Activated CD8-positive, alpha-beta memory T cell treated with anti-CD3 and anti-CD28 coated beads, Interleukin-2, amount 50 U/mL, for 4 hours (primary cell): Measurements from ENCODE around the gene OTUD3.
"Not testable (repeated sequence)": the region's sequence is repeated elsewhere in the genome, so short reads cannot be mapped to it uniquely, and the experiment has no call there.

Source experiments
- DNase-seq: peaks from one replicate; pipeline ENCODE4 v3.0.0-alpha.2; 2020

OTUD3 gene

DNA sequence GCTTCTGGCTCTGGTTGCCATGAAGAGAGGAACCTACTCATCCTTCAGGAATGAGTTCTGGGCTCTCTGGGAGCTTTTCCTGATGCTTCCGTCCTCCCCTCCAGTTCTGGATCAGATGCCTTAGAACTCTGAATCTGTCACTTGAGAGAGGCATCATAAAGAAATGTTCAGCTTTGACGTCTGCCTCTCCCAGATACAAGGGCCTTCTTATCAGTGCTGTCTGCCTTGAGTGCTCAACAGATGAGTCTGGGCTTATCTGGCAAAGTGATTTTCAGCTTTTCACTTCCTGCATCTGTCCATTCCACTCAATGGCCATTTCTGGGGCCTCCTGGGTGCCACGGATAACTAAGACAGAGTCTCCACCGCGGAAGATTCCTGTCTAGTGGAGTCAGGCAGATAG lies 12.3 kb upstream of the OTUD3 start:
- no peak for DNase-seq

- no peak for DNase-seq
Measured at GRCh38 chr1:19872190-19872589, 10.0 kb upstream of the OTUD3 start.

GRCh38 chr1:19877181-19877750 lies 4.9 kb upstream of the OTUD3 start:
- no peak for DNase-seq

GRCh38 chr1:19877821-19878636 lies 4.2 kb upstream of the OTUD3 start:
- no peak for DNase-seq

DNA sequence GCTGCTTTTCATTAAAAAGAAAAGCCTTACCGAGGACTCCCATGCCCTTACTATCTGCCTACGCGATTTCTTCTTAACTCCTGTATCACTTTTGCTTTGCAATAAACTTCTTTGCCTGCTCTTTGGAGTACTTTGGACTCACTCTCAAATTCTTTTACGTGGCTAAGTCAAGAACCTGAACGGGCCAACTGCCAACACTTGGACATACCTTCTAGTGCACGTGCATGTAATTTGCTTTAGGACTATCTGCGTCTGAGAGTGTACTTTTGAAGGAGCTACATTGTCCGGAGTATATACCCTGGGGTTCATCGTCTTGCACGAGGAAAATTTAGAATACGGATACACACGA lies 3.6 kb upstream of the OTUD3 start:
- no peak for DNase-seq

DNA sequence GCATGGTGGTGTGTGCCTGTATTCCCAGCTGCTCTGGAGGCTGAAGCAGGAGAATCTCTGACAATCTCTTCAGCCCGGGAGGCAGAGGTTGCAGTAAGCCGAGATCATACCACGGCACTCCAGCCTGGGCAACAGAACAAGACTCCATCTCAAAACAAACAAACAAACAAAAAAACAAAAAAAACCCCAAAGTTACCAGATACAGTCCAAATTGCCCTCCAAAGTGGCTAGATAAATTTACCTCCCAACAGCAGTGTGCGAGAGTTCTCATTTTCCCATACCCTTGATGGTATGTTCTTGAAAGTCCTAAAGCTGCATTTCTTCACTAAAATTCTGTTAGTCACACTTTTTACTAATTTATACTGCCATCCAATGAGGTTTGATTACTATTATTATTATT lies 3.0 kb upstream of the OTUD3 start:
- no peak for DNase-seq

GRCh38 chr1:19879661-19880060 lies 2.5 kb upstream of the OTUD3 start:
- no peak for DNase-seq

- DNase-seq: not testable (repeated sequence)
Measured at GRCh38 chr1:19880841-19881240, 1.4 kb upstream of the OTUD3 start.

DNA sequence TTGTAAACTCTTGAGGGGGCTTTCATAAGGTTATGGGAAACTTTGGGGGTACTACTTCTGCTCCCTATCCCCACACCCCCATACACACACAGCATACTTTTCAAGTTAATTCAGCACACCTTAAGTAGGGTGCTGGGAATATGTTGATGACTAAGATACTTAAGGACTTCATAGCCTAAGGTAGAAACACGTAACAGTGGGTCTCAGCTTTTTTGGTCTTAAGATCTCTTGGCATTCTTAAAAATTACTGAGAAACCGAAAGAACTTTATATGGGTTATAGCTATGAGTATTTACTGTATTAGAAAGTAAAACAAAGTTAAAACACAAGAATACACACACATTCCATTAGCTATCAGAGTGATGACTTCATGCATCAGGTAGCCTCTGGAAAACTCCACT lies 2.1 kb downstream of the OTUD3 start:
- DNase-seq: no peak

DNA sequence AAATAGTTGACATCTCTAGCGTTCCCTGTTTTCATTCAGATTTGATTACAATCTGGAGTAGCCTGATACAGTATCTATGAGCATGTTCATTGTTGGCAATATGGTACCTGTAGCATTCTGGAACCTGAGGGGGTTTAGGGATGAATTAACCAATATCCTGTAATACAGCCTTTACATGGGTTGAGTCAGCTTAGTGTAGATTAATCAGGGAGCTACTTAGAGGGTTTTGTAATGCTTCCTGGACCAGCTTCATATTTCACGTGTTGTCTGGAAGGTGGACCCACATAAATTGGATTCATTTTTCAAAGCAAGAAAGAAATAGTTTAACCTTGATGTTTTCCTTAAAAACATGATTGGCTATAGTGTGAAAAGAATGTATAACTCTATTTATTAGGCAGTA lies 3.6 kb downstream of the OTUD3 start:
- DNase-seq: no peak

DNA sequence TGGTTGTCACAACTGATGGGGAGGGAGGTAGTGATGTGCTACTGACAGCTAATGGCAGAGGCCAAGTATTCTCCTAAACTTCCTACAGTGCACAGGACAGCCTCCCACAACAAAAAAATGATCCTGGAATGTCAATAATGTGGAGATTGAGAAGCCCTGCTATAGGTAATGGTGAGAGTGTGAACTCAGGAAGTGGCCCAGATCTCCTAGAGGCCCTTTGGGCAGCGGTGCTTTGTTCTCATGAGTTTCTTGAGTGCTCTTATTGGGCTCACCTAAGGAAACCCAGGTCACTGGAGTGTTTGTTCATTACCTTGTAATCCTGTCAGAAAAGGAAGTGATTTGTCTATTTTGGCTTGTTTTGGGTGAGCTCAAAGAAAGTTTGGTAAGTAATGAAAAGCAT lies 5.9 kb downstream of the OTUD3 start:
- DNase-seq: no peak

- DNase-seq: no peak
Measured at GRCh38 chr1:19889656-19890055, 7.5 kb downstream of the OTUD3 start.

- no peak for DNase-seq
Measured at GRCh38 chr1:19892129-19892528, 9.9 kb downstream of the OTUD3 start.

GRCh38 chr1:19892628-19893168 lies 10.5 kb downstream of the OTUD3 start:
- no peak for DNase-seq

GRCh38 chr1:19893687-19894086 lies 11.5 kb downstream of the OTUD3 start:
- DNase-seq: no peak

DNA sequence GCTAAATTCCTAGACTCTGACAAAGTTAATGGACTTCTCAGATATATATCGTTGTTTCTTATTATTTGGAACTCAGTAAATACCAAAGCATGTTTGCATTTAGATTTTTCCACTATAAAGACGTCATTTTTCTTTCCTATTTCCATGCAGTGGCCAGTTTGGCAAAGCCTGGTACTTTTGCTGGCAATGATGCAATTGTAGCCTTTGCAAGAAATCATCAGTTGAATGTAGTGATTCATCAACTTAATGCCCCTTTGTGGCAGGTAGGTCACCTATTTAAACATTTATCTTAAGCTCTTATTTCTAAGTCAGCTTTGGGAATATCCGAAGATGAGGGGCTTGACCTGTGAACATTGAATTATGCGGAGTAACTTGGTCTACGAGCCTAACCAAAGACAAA lies 12.0 kb downstream of the OTUD3 start:
- DNase-seq: no peak

GRCh38 chr1:19901653-19902052 lies 19.5 kb downstream of the OTUD3 start:
- no peak for DNase-seq

DNA sequence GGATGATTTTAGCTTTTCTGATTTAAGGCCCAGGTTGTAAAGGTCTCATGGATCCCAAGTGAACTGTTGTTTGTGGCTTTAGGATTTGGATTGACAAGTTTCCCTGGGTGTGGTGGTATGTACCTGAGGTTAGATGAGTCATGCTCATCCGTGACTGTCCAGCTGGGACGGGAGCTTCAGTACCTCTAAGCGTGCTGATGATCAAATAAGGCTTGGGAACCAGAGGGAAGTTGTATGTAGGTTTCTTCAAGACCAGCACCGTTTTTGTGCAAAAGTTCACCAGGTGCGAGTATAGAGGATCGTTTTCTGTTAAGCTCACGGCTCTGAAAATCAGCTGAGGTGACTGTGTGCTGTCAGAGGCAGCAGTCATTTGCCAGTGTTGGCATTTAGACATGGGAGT lies 21.4 kb downstream of the OTUD3 start:
- DNase-seq: no peak

DNA sequence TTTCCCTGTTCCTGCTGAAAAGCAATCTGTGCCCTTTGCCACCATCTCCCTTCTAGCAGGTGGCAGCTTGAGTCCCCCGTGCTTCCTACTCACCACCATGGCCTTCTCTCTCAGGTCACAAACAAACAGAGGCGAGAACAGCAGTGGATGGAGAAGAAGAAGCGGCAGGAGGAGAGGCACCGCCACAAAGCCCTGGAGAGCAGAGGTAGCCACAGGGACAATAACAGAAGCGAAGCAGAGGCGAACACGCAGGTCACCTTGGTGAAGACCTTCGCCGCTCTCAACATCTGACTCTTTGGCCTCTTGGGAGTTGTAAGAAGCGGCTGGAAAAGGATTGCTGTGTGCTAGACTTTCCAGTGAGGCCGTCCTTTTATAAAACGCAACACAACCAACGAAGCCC lies 25.3 kb downstream of the OTUD3 start:
- DNase-seq: no peak

- DNase-seq: no peak
Measured at GRCh38 chr1:19909392-19909791, 27.2 kb downstream of the OTUD3 start.

- DNase-seq: no peak
Measured at GRCh38 chr1:19909971-19910370, 27.8 kb downstream of the OTUD3 start.

DNA sequence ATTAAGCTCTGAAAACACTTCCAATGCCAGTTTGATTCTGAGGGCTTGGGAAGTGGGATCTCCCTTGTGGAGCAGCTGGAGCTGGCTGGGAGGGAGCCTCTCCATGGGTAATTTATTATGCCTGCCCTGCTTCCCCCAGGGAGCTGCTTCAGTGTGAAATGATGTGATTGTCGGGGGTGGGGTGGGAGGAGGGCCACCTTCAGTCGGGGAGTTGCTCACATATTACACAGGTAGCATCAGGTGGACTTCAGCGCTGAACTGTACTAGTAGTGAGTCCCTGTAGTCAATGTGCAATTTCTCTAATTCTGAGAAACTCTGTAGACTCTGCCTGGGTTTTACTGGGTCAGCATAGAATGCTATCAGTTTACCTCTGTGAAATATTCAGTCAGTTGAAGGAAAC lies 28.5 kb downstream of the OTUD3 start:
- no peak for DNase-seq

- peak; percentile 81 for DNase-seq
Measured at GRCh38 chr1:19918057-19918456, 35.9 kb downstream of the OTUD3 start.

DNA sequence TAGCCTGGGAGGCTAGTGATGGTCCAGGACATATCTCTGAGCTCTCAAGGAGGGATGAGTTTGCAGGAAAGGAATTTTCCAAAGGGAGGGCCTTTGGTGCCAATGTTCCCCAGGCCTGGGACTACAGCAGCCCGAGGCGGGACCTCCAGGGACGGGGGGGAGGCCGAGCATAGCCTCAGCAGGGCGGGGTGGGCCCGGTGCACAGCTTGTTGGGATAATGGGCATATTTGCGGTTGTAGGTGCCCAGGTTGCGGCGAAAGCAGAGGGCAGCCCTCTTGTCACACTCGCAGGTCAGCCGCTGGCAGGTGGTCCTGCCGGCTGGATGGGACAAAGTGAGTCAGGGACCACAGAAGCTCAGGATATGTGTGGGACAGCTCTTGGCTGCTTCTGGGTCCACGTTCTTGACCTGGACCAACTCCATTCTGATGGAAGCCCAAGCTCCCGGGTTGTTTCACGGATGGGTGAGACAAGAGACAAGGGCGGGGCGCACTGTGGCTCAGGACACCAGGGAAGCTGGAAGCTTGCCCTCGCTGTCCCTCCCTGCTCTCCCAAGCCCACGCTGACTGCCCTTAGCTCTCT lies 38.0 kb downstream of the OTUD3 start:
- DNase-seq: no peak
